Measurements from ENCODE around the gene PLAAT3.
"Not testable (repeated sequence)": the region's sequence is repeated elsewhere in the genome, so short reads cannot be mapped to it uniquely, and the experiment has no call there.

Gene PLAAT3

GRCh38 chr11:63609536-63609935 lies 4.7 kb downstream of the PLAAT3 start:
- no peak for FAIRE-seq

GRCh38 chr11:63608353-63609345 lies 5.6 kb downstream of the PLAAT3 start:
- DNase-seq (ENCODE audit: low spot score) (no peak), FAIRE-seq (no peak)

More at GRCh38 chr11:63609536-63609935, 4.7 kb downstream of the PLAAT3 start:
- DNase-seq (ENCODE audit: low spot score): no peak

GRCh38 chr11:63603180-63603518 lies 11.1 kb downstream of the PLAAT3 start:
- DNase-seq (ENCODE audit: low spot score): no peak
- FAIRE-seq: no peak

- not testable (repeated sequence) for DNase-seq (ENCODE audit: low spot score); FAIRE-seq
Observed at GRCh38 chr11:63602290-63603179, 11.7 kb downstream of the PLAAT3 start.

- peak; percentile 91 for DNase-seq (ENCODE audit: low spot score)
Observed at GRCh38 chr11:63599211-63600122, 14.8 kb downstream of the PLAAT3 start.

GRCh38 chr11:63598556-63598955 lies 15.7 kb downstream of the PLAAT3 start:
- DNase-seq (ENCODE audit: low spot score) (no peak), FAIRE-seq (no peak)

More at GRCh38 chr11:63599211-63600122, 14.8 kb downstream of the PLAAT3 start:
- peak; percentile 66 for FAIRE-seq

- FAIRE-seq (no peak), DNase-seq (ENCODE audit: low spot score) (no peak)
Observed at GRCh38 chr11:63595296-63595695, 18.9 kb downstream of the PLAAT3 start.

- no peak for FAIRE-seq
Observed at GRCh38 chr11:63592975-63593395, 21.2 kb downstream of the PLAAT3 start.

GRCh38 chr11:63590024-63590788 lies 24.0 kb downstream of the PLAAT3 start:
- DNase-seq (ENCODE audit: low spot score) (no peak), FAIRE-seq (no peak)

More at GRCh38 chr11:63592975-63593395, 21.2 kb downstream of the PLAAT3 start:
- DNase-seq (ENCODE audit: low spot score): peak; percentile 8

GRCh38 chr11:63589000-63589399 lies 25.2 kb downstream of the PLAAT3 start:
- FAIRE-seq (no peak), DNase-seq (ENCODE audit: low spot score) (no peak)

- DNase-seq (ENCODE audit: low spot score) (no peak), FAIRE-seq (no peak)
Observed at GRCh38 chr11:63586451-63587166, 27.6 kb downstream of the PLAAT3 start.

GRCh38 chr11:63583357-63583677 lies 30.9 kb downstream of the PLAAT3 start:
- no peak for FAIRE-seq
- no peak for DNase-seq (ENCODE audit: low spot score)

GRCh38 chr11:63581224-63581623 lies 33.0 kb downstream of the PLAAT3 start:
- not testable (repeated sequence) for DNase-seq (ENCODE audit: low spot score); FAIRE-seq

- not testable (repeated sequence) for DNase-seq (ENCODE audit: low spot score); FAIRE-seq
Observed at GRCh38 chr11:63578882-63579281, 35.4 kb downstream of the PLAAT3 start.

- FAIRE-seq (no peak), DNase-seq (ENCODE audit: low spot score) (no peak)
Observed at GRCh38 chr11:63574856-63575602, 39.2 kb downstream of the PLAAT3 start.

- no peak for FAIRE-seq
- DNase-seq (ENCODE audit: low spot score): no peak
Observed at GRCh38 chr11:63573881-63574855, 40.1 kb downstream of the PLAAT3 start.

GRCh38 chr11:63572026-63572688 lies 42.1 kb downstream of the PLAAT3 start:
- FAIRE-seq (no peak), DNase-seq (ENCODE audit: low spot score) (no peak)

All from RCC 7860 (cell line).